Upper lobe of left lung (tissue), 6 donors: ENCODE measurements around the gene DCTN3. TPM values are rescaled to one million over a fixed set of nuclear protein-coding genes. Genes with fewer than 3 reads are reported as not detected.

Source experiments
- ATAC-seq, 2 donors: fragments of 200-7000 bp; cut with Tn5 transposase; one replicate each; pipeline ENCODE4 v1.9.1; 2022; ENCODE audit warnings: mild to moderate bottlenecking in 2 of 2, moderate library complexity in 2 of 2; ENCODE audit not compliant: low FRiP score in 2 of 2
- DNase-seq, 2 donors: peaks; one replicate each; pipeline ENCODE4 v3.0.0-alpha.2; 2019 to 2020
- H3K27ac ChIP-seq, 4 donors: fragments of 200-600 bp; sonication (generic); one replicate each; pipeline ENCODE4 v1.5.1; 2016 to 2019
- H3K27me3 ChIP-seq, 4 donors: fragments of 200-600 bp; sonication (generic); one replicate each; pipeline ENCODE4 v1.5.1; 2017 to 2019
- H3K36me3 ChIP-seq, 4 donors: fragments of 200-600 bp; sonication (generic); one replicate each; pipeline ENCODE4 v1.5.1; 2016 to 2019
- H3K4me1 ChIP-seq, 4 donors: fragments of 200-600 bp; sonication (generic); one replicate each; pipeline ENCODE4 v1.5.1; 2018 to 2019
- H3K4me3 ChIP-seq, 4 donors: fragments of 200-600 bp; sonication (generic); one replicate each; pipeline ENCODE4 v1.5.1; 2017 to 2019; ENCODE audit warnings: mild to moderate bottlenecking in 2 of 4, moderate library complexity in 1 of 4
- H3K9me3 ChIP-seq, 4 donors: fragments of 200-600 bp; sonication (generic); one replicate each; pipeline ENCODE4 v1.5.1; 2018 to 2019
- EP300 ChIP-seq, 4 donors: sonication (generic); formaldehyde crosslinking; IDR thresholded peaks; one replicate each; pipeline ENCODE4 v1.5.1; 2017; ENCODE audit warnings: antibody characterized with exemption in 4 of 4, control low read depth in 2 of 4
- POLR2A ChIP-seq, 4 donors: fragments of 450-650 bp; IDR thresholded peaks; one replicate each; pipeline ENCODE4 v1.5.1; 2016 to 2017; ENCODE audit warnings: antibody characterized with exemption in 4 of 4, mild to moderate bottlenecking in 2 of 4
- POLR2AphosphoS5 ChIP-seq, 2 donors: sonication (generic); formaldehyde crosslinking; IDR thresholded peaks; one replicate each; pipeline ENCODE4 v1.5.1; 2017; ENCODE audit warnings: antibody characterized with exemption in 2 of 2
- WGBS, 2 donors: methylation state at CpG; one replicate each; pipeline ENCODE4 v1.1.5; 2017 to 2018; 5-methylcytosine and 5-hydroxymethylcytosine counted together
- total RNA-seq, 6 donors: library from RNA; depleted of rRNA in 4 of 6; stranded (reverse); fragments of >200 nt in 4 of 6; gene quantifications; one replicate each; pipeline versions ENCODE4 v1.1.0 to v1.2.1, GENCODE V29; 2016 to 2021
- TF ChIP-seq, protein P1 (sequence below), 6 experiments: fragments of 450-650 bp in 4 of 6; fragments of 200-600 bp in 2 of 6; sonication (generic) in 2 of 6; IDR thresholded peaks; one replicate each; pipeline ENCODE4 v1.5.1; 2016 to 2019; ENCODE audit warnings: antibody characterized with exemption in 6 of 6
- donor health status: DM: no; HTN: no; CAD: no; lungs with moderate emphysema.
- donor health status: DM: no; HTN: yes; CAD: no; lungs with severe emphysema.

Gene DCTN3
- total RNA-seq, 6 donors from 2014 or later: 26.2 to 92.6 (median 68.1) TPM

DNA sequence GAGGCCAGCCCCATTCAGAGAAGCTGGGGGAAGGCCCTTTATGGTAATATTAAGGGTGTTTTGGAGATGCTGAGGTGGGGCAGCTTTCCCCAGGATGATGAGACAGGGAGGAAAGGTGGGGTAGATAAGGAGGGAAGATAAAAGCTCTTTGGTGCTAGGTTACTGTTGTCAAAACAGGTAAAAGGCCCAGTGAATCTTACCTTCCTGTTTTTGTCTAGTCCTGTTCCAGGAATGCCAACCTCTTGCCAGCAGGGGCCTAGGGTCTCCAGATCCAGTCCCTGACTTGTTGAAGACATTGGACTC lies 43.0 kb upstream of the DCTN3 start:
- ATAC-seq (no peak), DNase-seq (no peak)
- Histone ChIP-seq H3K9me3 (no peaks in the 10 kb centered on the region), H3K36me3 (peaks cover 0 to 10% (median 3%) of the 10 kb centered on the region in 4 donors), H3K4me1 (peaks cover 8 to 24% (median 17%) of the 10 kb centered on the region in 4 donors), H3K27me3 (no peaks in the 10 kb centered on the region), H3K4me3 (no peak overlapping the region), H3K27ac (no peak overlapping the region)
- TF ChIP-seq EP300 (IDR thresholded peaks at IDR 0.05) (no peak), POLR2A (IDR thresholded peaks at IDR 0.05) (no peak), POLR2AphosphoS5 (IDR thresholded peaks at IDR 0.05) (no peak)
- TF ChIP-seq, protein P1, sequence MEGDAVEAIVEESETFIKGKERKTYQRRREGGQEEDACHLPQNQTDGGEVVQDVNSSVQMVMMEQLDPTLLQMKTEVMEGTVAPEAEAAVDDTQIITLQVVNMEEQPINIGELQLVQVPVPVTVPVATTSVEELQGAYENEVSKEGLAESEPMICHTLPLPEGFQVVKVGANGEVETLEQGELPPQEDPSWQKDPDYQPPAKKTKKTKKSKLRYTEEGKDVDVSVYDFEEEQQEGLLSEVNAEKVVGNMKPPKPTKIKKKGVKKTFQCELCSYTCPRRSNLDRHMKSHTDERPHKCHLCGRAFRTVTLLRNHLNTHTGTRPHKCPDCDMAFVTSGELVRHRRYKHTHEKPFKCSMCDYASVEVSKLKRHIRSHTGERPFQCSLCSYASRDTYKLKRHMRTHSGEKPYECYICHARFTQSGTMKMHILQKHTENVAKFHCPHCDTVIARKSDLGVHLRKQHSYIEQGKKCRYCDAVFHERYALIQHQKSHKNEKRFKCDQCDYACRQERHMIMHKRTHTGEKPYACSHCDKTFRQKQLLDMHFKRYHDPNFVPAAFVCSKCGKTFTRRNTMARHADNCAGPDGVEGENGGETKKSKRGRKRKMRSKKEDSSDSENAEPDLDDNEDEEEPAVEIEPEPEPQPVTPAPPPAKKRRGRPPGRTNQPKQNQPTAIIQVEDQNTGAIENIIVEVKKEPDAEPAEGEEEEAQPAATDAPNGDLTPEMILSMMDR (IDR thresholded peaks at IDR 0.05): no peak

DNA sequence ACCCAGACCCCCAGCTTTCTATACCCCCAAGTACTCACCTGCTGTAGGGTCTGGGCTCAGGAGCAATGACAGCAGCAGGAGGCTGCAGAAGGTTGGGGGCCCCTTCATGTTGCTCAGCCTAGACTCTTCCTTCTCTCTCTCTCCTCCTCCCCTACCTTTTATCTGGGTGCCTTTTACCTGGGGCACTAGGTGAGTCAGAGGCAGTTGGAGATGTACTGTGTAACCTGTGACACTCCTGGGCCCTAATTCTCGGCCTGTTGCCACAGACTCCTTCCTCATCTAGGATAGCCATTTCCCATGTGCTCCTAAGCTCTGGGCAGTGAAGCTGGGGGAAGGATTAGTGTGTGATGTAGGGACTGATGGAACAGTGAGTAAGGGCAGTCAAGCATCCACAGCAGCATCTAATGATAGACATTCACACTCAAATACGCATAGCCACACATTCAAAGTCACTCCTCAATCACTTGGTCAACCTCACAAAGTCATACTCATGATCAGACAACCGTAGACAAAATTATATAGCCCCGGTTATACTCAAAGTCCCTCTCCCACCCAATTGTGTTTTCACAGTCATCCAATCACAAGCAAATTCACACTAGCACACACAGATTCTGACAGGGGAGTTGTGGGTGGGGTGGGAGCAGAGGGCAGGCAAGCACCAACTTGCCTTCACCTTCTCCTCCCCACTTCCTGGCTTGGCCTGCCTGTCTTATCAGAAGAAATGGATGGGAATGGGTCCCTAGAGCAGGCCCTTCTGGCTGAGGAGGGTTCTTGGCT lies 42.4 kb upstream of the DCTN3 start, which contains the start of gene CCL27:
TSS of gene CCL27 (minus strand) at position 132 of the 777 bp plus-strand sequence. CDS start at position 108, 24 bp downstream.
- TF ChIP-seq, protein P1 (IDR thresholded peaks at IDR 0.05): no peak
- ATAC-seq: no peak

DNA sequence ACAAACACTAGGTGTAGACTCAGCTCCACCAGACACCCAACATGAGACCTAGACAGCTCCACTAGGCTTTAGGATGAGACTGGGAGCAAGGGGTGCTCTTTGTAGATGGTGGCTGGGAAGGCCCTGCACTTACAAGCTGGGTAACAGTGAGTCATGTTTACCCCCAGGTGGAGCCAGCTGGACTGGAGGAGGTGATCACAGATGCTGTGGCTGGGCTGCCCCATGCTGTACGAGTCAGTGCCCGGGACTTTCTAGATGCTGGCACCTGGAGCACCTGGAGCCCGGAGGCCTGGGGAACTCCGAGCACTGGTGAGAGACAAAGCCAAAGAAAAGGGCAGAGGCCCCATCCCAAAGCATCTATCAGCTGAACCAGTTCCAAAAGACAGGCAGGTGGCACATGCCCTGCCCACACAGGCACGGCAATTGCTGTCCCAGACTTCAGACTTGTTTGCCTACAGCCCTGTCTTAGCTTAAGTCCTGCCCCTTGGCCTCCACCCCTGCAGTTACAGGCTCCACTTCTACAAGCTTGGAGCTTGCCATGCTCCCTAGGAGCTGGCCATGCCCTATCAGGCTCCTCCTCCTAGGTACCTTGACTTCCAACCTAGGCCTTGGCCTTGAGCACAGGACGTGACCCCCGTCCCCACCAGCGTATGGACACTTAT lies 39.4 kb upstream of the DCTN3 start:
- 38 to 91% methylated on average over 1 to 8 of the region's 8 CpGs for WGBS, 2 donors
- H3K27ac ChIP-seq: no peak overlapping the region
- no peak overlapping the region for H3K4me3 ChIP-seq
- H3K4me1 ChIP-seq: peaks cover 9 to 10% (median 10%) of the 10 kb centered on the region in 4 donors
- peaks cover 0 to 10% (median 3%) of the 10 kb centered on the region in 4 donors for H3K36me3 ChIP-seq
- DNase-seq: peak in 1 of 2 donors; percentile 24
- ATAC-seq: no peak
- no peaks in the 10 kb centered on the region for H3K27me3 ChIP-seq
- TF ChIP-seq EP300 (IDR thresholded peaks at IDR 0.05): no peak
- no peak for TF ChIP-seq POLR2A (IDR thresholded peaks at IDR 0.05)
- TF ChIP-seq, protein P1 (IDR thresholded peaks at IDR 0.05): no peak
- TF ChIP-seq POLR2AphosphoS5 (IDR thresholded peaks at IDR 0.05): no peak
- no peaks in the 10 kb centered on the region for H3K9me3 ChIP-seq

More for the DNA sequence above, 42.4 kb upstream of the DCTN3 start, which contains the start of gene CCL27:
- Histone ChIP-seq H3K4me3 (no peak within 1 kb of the TSS), H3K36me3 (peaks cover 0 to 10% (median 3%) of the 10 kb centered on the region in 4 donors), H3K27ac (no peak within 1 kb of the TSS), H3K27me3 (no peaks in the 10 kb centered on the region), H3K4me1 (peaks cover 8 to 24% (median 17%) of the 10 kb centered on the region in 4 donors), H3K9me3 (no peaks in the 10 kb centered on the region)
- no peak for DNase-seq
- WGBS, 2 donors: 94 to 96% methylated on average over 4 of the region's 4 CpGs

DNA sequence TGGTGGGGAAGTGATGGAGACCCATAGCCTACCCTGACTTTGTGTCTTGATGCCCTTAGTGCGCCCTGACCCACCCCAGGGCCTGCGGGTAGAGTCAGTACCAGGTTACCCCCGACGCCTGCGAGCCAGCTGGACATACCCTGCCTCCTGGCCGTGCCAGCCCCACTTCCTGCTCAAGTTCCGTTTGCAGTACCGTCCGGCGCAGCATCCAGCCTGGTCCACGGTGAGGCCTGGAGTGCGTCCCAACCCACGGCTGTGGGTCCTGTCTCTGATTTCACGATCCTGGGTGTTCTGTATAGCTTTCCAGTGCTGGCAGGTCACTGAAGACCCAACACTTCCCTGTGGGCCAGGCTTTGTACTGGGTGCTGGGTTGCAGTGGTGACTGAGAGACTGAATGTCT lies 38.2 kb upstream of the DCTN3 start:
- Histone ChIP-seq H3K4me3 (no peak overlapping the region), H3K4me1 (peaks cover 15 to 19% (median 18%) of the 10 kb centered on the region in 4 donors), H3K9me3 (no peaks in the 10 kb centered on the region), H3K27me3 (no peaks in the 10 kb centered on the region), H3K36me3 (peaks cover 0 to 10% (median 3%) of the 10 kb centered on the region in 4 donors), H3K27ac (no peak overlapping the region)
- WGBS, 2 donors: 87 to 96% methylated on average over 5 to 14 of the region's 14 CpGs
- TF ChIP-seq, protein P1 (IDR thresholded peaks at IDR 0.05): no peak
- TF ChIP-seq POLR2A (IDR thresholded peaks at IDR 0.05) (no peak), POLR2AphosphoS5 (IDR thresholded peaks at IDR 0.05) (no peak), EP300 (IDR thresholded peaks at IDR 0.05) (no peak)
- DNase-seq (peak in 1 of 2 donors; percentile 56), ATAC-seq (no peak)
